IMR-90 (cell line): ENCODE data around the gene COG4. TPM values are rescaled to one million over a fixed set of nuclear protein-coding genes. Genes with fewer than 3 reads are reported as not detected.

Experiments
- ATAC-seq: fragments of 200-7000 bp; cut with Tn5 transposase; 2 replicates; pipeline ENCODE4 v1.9.1; 2020; ENCODE audit warnings: low read depth, mild to moderate bottlenecking, moderate library complexity
- BruUV-seq: library from RNA; stranded (reverse); fragments of 400-500 nt; replicated peaks from 2 replicates; lab custom pipeline; 2021; lab: Mats Ljungman, UMichigan
- CTCF ChIA-PET: fragments of 300-600 bp; formaldehyde crosslinking; extraction: SDS; loops from one replicate; lab custom pipeline; 2021; ENCODE audit warnings: antibody characterized with exemption; lab: Yijun Ruan, JAX
- POLR2A ChIA-PET: fragments of 300-600 bp; sonication (Branson Sonifier 250); formaldehyde crosslinking; loops from one replicate; lab custom pipeline; 2022; ENCODE audit warnings: antibody characterized with exemption; ENCODE audit not compliant: unreplicated experiment; lab: Charles Lee
- DNase-seq: peaks from one replicate; pipeline ENCODE4 v3.0.0; 2013
- H2AFZ ChIP-seq: replicated peaks from 2 replicates; pipeline ENCODE3; 2013; ENCODE audit warnings: low read length, mild to moderate bottlenecking; ENCODE audit not compliant: poor library complexity
- H2AK5ac ChIP-seq: 2 replicates; pipeline ENCODE4 v1.6.1; 2013; ENCODE audit warnings: low read depth, low read length, inconsistent platforms
- H2AK9ac ChIP-seq: replicated peaks from 2 replicates; pipeline ENCODE3; 2013; ENCODE audit warnings: mild to moderate bottlenecking, low read depth, low read length, moderate library complexity; ENCODE audit not compliant: poor library complexity
- H2BK120ac ChIP-seq: 2 replicates; pipeline ENCODE4 v1.6.1; 2013; ENCODE audit warnings: low read depth, low read length, inconsistent platforms
- H2BK15ac ChIP-seq: 3 replicates; pipeline ENCODE4 v1.6.1; 2013; ENCODE audit warnings: low read depth, low read length, inconsistent platforms
- H2BK20ac ChIP-seq: 2 replicates; pipeline ENCODE4 v1.6.1; 2013; ENCODE audit warnings: low read depth, mild to moderate bottlenecking, inconsistent platforms, low read length, moderate library complexity
- H2BK5ac ChIP-seq: 2 replicates; pipeline ENCODE4 v1.6.1; 2013; ENCODE audit warnings: mild to moderate bottlenecking, low read depth, low read length, inconsistent platforms; ENCODE audit not compliant: poor library complexity, severe bottlenecking
- H3K14ac ChIP-seq: replicated peaks from 2 replicates; pipeline ENCODE4 v1.6.1; 2013; ENCODE audit warnings: low read depth, low read length, inconsistent platforms
- H3K18ac ChIP-seq: 2 replicates; pipeline ENCODE4 v1.6.1; 2013; ENCODE audit warnings: low read depth, low read length, control low read depth
- H3K23ac ChIP-seq: 2 replicates; pipeline ENCODE4 v1.6.1; 2013; ENCODE audit warnings: low read depth, low read length, inconsistent platforms
- H3K27ac ChIP-seq: 2 replicates; pipeline ENCODE4 v1.5.1; 2013; ENCODE audit warnings: mild to moderate bottlenecking, control low read depth, low read length; ENCODE audit not compliant: insufficient read depth
- H3K27me3 ChIP-seq: 2 replicates; pipeline ENCODE4 v1.6.1; 2013; ENCODE audit warnings: low read length; ENCODE audit not compliant: control insufficient read depth, insufficient read depth
- H3K36me3 ChIP-seq: 2 replicates; pipeline ENCODE4 v1.6.1; 2013; ENCODE audit warnings: low read length, mixed read lengths; ENCODE audit not compliant: control insufficient read depth, insufficient read depth
- H3K4ac ChIP-seq: 2 replicates; pipeline ENCODE4 v1.6.1; 2013; ENCODE audit warnings: low read depth, low read length, inconsistent platforms
- H3K4me1 ChIP-seq: 2 replicates; pipeline ENCODE4 v1.6.1; 2013; ENCODE audit warnings: low read length, mixed read lengths; ENCODE audit not compliant: control insufficient read depth, insufficient read depth
- H3K4me2 ChIP-seq: 2 replicates; pipeline ENCODE4 v1.6.1; 2013; ENCODE audit warnings: low read depth, mild to moderate bottlenecking, control low read depth, low read length, moderate library complexity
- H3K4me3 ChIP-seq: 2 replicates; pipeline ENCODE4 v1.5.1; 2013; ENCODE audit warnings: low read depth, mild to moderate bottlenecking, control low read depth, low read length, moderate library complexity; ENCODE audit not compliant: insufficient read depth
- H3K56ac ChIP-seq: 2 replicates; pipeline ENCODE4 v1.6.1; 2013; ENCODE audit warnings: low read length, inconsistent platforms; ENCODE audit not compliant: insufficient read depth; ENCODE audit errors: extremely low read depth
- H3K79me1 ChIP-seq, 2 experiments: 2 replicates each; pipeline ENCODE4 v1.6.1; 2013; ENCODE audit warnings: low read length in 2 of 2, inconsistent platforms in 1 of 2, low read depth in 1 of 2
- H3K9ac ChIP-seq: 2 replicates; pipeline ENCODE4 v1.6.1; 2013; ENCODE audit warnings: low read depth, low read length, control low read depth
- H3K9me1 ChIP-seq: 2 replicates; pipeline ENCODE4 v1.6.1; 2013; ENCODE audit warnings: low read length, inconsistent platforms; ENCODE audit not compliant: insufficient read depth
- H3K9me3 ChIP-seq: 2 replicates; pipeline ENCODE4 v1.6.1; 2013; ENCODE audit warnings: low read length; ENCODE audit not compliant: control insufficient read depth, insufficient read depth
- H4K20me1 ChIP-seq: 2 replicates; pipeline ENCODE4 v1.6.1; 2013; ENCODE audit warnings: low read length, inconsistent platforms; ENCODE audit not compliant: insufficient read depth
- H4K5ac ChIP-seq: 2 replicates; pipeline ENCODE4 v1.6.1; 2013; ENCODE audit warnings: mild to moderate bottlenecking, low read depth, low read length, control low read depth
- H4K8ac ChIP-seq, 2 experiments: 2 replicates each; pipeline ENCODE4 v1.6.1; 2013; ENCODE audit warnings: low read depth in 2 of 2, low read length in 2 of 2, control low read depth in 1 of 2, inconsistent platforms in 1 of 2
- H4K91ac ChIP-seq: 2 replicates; pipeline ENCODE4 v1.6.1; 2013; ENCODE audit warnings: low read depth, low read length, inconsistent platforms; ENCODE audit not compliant: insufficient read depth
- BHLHE40 ChIP-seq: fragments of 150-350 bp; IDR thresholded peaks from 2 replicates; pipeline ENCODE4 v1.6.1; 2016; ENCODE audit warnings: mild to moderate bottlenecking, low read depth, low read length
- CEBPB ChIP-seq: IDR thresholded peaks from 2 replicates; pipeline ENCODE4 v1.6.1; 2012; ENCODE audit warnings: low read depth, low read length, improper control_type of control experiment
- FOS ChIP-seq: fragments of 150-350 bp; IDR thresholded peaks from 2 replicates; pipeline ENCODE4 v1.6.1; 2016; ENCODE audit warnings: low read depth, low read length
- MAZ ChIP-seq: IDR thresholded peaks from 2 replicates; pipeline ENCODE4 v1.6.1; 2012; ENCODE audit warnings: low read depth, mild to moderate bottlenecking, low read length, improper control_type of control experiment, moderate library complexity, borderline replicate concordance
- MXI1 ChIP-seq: IDR thresholded peaks from 2 replicates; pipeline ENCODE4 v1.6.1; 2012; ENCODE audit warnings: low read depth, mild to moderate bottlenecking, low read length, moderate library complexity, borderline replicate concordance
- NFE2L2 ChIP-seq: fragments of 150-350 bp; IDR thresholded peaks from 2 replicates; pipeline ENCODE4 v1.6.1; 2016; ENCODE audit warnings: low read depth, mild to moderate bottlenecking, low read length
- POLR2A ChIP-seq: IDR thresholded peaks from 2 replicates; pipeline ENCODE4 v1.6.1; 2012; ENCODE audit warnings: mild to moderate bottlenecking, low read depth, low read length
- RAD21 ChIP-seq: IDR thresholded peaks from 2 replicates; pipeline ENCODE4 v1.6.1; 2012; ENCODE audit warnings: low read length, improper control_type of control experiment
- RFX5 ChIP-seq: IDR thresholded peaks from 2 replicates; pipeline ENCODE4 v1.8.0; 2012; ENCODE audit warnings: low read depth, mild to moderate bottlenecking, low read length, moderate library complexity
- SMC3 ChIP-seq: fragments of 150-350 bp; IDR thresholded peaks from 2 replicates; pipeline ENCODE4 v1.6.1; 2016; ENCODE audit warnings: low read depth, mild to moderate bottlenecking, antibody characterized with exemption, low read length, moderate library complexity
- WGBS, 2 experiments: methylation state at CpG; one replicate each; pipeline versions ENCODE4 v1.1.5 to v1.1.7; 2013; ENCODE audit warnings: missing lambda C conversion rate in 2 of 2; ENCODE audit not compliant: insufficient read length in 1 of 2; ENCODE audit errors: extremely low coverage in 2 of 2; 5-methylcytosine and 5-hydroxymethylcytosine counted together
- dilution Hi-C: fragments of 300-500 bp; cut with HindIII; formaldehyde crosslinking; loops from one replicate; pipeline ENCODE4 v1.14.3; 2018; ENCODE audit warnings: low sequenced_read_pairs; ENCODE audit not compliant: unreplicated experiment
- in situ Hi-C: fragments of 300-500 bp; cut with MboI; formaldehyde crosslinking; loops from 3 replicates; pipeline ENCODE4 v1.14.3; 2019; ENCODE audit warnings: low sequenced_read_pairs, inconsistent platforms, mixed read lengths
- intact Hi-C: fragments of 100-400 bp; cut with micrococcal nuclease; formaldehyde crosslinking; loops from 2 replicates; pipeline ENCODE4 v1.10.0; 2022
- polyA plus RNA-seq, 3 experiments: library from polyadenylated mRNA; depleted of rRNA; stranded (reverse); fragments of >200 nt; gene quantifications; 2 replicates each; pipeline ENCODE4 v1.2.3, GENCODE V29; 2012; ENCODE audit warnings: low replicate concordance in 1 of 3
- total RNA-seq: library from RNA; depleted of rRNA; stranded (reverse); fragments of >200 nt; gene quantifications from 2 replicates; pipeline ENCODE4 v1.2.3, GENCODE V29; 2012
- TF ChIP-seq, protein P1 (sequence below): fragments of 150-350 bp; IDR thresholded peaks from 2 replicates; pipeline ENCODE4 v1.6.1; 2016; ENCODE audit warnings: low read depth, mild to moderate bottlenecking, low read length, moderate library complexity, borderline replicate concordance
- TF ChIP-seq, protein P2 (sequence below): fragments of 150-350 bp; IDR thresholded peaks from 2 replicates; pipeline ENCODE4 v1.6.1; 2017; ENCODE audit warnings: mild to moderate bottlenecking, antibody characterized with exemption, low read length, low read depth

The COG4 gene
- total and polyA plus RNA-seq, 2 of the 4 experiments (the other 2 are of a cell fraction): 47.5 to 96.1 TPM

DNA sequence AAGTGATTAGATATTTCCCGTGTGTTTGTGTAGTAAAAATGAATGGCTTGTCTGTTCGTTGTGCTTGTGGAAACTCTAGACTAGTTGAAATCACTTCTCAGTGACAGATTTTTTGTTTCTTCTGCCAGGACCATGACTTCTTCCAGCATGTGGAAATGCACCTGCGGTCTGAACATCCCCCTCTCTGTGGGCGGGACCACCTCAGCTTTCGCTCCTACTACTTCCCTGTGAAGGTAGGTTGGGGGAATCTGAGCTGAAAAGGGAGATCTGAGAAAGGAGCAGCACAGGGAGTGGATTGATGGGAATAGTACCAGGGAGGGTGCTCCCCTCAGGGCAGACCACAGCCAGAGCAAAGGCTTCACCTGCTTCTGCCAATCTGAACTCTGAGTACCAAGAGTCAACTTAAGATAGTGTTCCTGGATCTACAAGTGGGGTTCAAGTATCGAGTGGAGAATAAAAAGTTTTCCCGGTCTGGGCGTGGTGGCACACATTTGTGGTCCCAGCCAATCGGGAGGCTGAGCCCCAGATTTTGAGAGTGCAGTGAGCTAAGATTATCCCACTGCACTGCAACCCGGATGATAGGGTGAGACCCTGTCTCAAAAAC is 47.7 kb upstream of the COG4 start:
- H3K27ac ChIP-seq: no peak overlapping the region
- H2AK5ac ChIP-seq: no peak overlapping the region
- H3K9me1 ChIP-seq: peaks cover 28% of the 10 kb centered on the region
- H2AK9ac ChIP-seq: no peak overlapping the region
- H3K4me3 ChIP-seq: no peak overlapping the region
- H3K4ac ChIP-seq: no peak overlapping the region; the same call in 1 of the 2 replicates
- no peaks in the 10 kb centered on the region for H3K27me3 ChIP-seq
- H3K4me1 ChIP-seq: peaks cover 27% of the 10 kb centered on the region
- H3K56ac ChIP-seq: no peak overlapping the region
- H2BK5ac ChIP-seq: no peak overlapping the region
- peaks cover 49% of the 10 kb centered on the region for H4K20me1 ChIP-seq
- H2BK20ac ChIP-seq: no peak overlapping the region
- no peak for DNase-seq
- no peak overlapping the region for H2BK120ac ChIP-seq
- H3K14ac ChIP-seq: no peak overlapping the region
- no peaks in the 10 kb centered on the region for H3K9me3 ChIP-seq
- CTCF ChIA-PET: no interaction called here
- no peak overlapping the region for H3K18ac ChIP-seq
- dilution Hi-C loops: no loop called here
- H3K23ac ChIP-seq: no peak overlapping the region
- no peak overlapping the region for H3K9ac ChIP-seq
- no peak overlapping the region for H2AFZ ChIP-seq
- ATAC-seq: no peak
- no peak overlapping the region for H3K4me2 ChIP-seq
- H4K5ac ChIP-seq: no peak overlapping the region
- H2BK15ac ChIP-seq: no peak overlapping the region
- no CpG with 5 or more reads among the region's 10 CpGs for WGBS, 2 experiments
- POLR2A ChIA-PET: no interaction called here
- peaks cover 66% of the 10 kb centered on the region for H3K36me3 ChIP-seq
- intact Hi-C loops: loop anchor here (5.0 kb wide), 2 partner anchors 66 to 81 kb away; no protein-coding TSS in a partner anchor
- no peak overlapping the region for H4K91ac ChIP-seq
- H4K8ac ChIP-seq: no peak overlapping the region
- in situ Hi-C loops: loop anchor here (5.0 kb wide), 1 partner anchor 81 kb away; no protein-coding TSS in a partner anchor
- no TSS peak for BruUV-seq
- TF ChIP-seq MAZ (no peak), MXI1 (no peak), RFX5 (no peak), CEBPB (no peak), FOS (no peak), NFE2L2 (no peak), BHLHE40 (no peak), SMC3 (no peak), RAD21 (no peak), POLR2A (no peak)
- TF ChIP-seq, protein P1, sequence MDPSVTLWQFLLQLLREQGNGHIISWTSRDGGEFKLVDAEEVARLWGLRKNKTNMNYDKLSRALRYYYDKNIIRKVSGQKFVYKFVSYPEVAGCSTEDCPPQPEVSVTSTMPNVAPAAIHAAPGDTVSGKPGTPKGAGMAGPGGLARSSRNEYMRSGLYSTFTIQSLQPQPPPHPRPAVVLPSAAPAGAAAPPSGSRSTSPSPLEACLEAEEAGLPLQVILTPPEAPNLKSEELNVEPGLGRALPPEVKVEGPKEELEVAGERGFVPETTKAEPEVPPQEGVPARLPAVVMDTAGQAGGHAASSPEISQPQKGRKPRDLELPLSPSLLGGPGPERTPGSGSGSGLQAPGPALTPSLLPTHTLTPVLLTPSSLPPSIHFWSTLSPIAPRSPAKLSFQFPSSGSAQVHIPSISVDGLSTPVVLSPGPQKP: no peak
- TF ChIP-seq, protein P2, sequence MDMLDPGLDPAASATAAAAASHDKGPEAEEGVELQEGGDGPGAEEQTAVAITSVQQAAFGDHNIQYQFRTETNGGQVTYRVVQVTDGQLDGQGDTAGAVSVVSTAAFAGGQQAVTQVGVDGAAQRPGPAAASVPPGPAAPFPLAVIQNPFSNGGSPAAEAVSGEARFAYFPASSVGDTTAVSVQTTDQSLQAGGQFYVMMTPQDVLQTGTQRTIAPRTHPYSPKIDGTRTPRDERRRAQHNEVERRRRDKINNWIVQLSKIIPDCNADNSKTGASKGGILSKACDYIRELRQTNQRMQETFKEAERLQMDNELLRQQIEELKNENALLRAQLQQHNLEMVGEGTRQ: no peak
- peaks cover 14 to 80% of the 10 kb centered on the region in 2 experiments for H3K79me1 ChIP-seq
